Muscle of leg (tissue), 3 donors: ENCODE data around the gene SORL1-AS1.

Experiments
- DNase-seq: peaks from one replicate; pipeline ENCODE4 v3.0.0; 2013
- H3K27ac ChIP-seq: one replicate; pipeline ENCODE4 v1.5.1; 2013; ENCODE audit warnings: mild to moderate bottlenecking, low read length, control low read depth
- H3K27me3 ChIP-seq: one replicate; pipeline ENCODE4 v1.6.1; 2013; ENCODE audit warnings: low read length; ENCODE audit not compliant: control insufficient read depth, insufficient read depth
- H3K36me3 ChIP-seq: one replicate; pipeline ENCODE4 v1.6.1; 2013; ENCODE audit warnings: low read length; ENCODE audit not compliant: control insufficient read depth, insufficient read depth
- H3K4me1 ChIP-seq: one replicate; pipeline ENCODE4 v1.6.1; 2013; ENCODE audit warnings: low read length; ENCODE audit not compliant: control insufficient read depth, insufficient read depth
- H3K4me3 ChIP-seq: one replicate; pipeline ENCODE4 v1.5.1; 2013; ENCODE audit warnings: low read length, control low read depth
- H3K9me3 ChIP-seq: replicated peaks from 2 replicates; pipeline ENCODE4 v1.6.1; 2013; ENCODE audit warnings: low read depth, low read length; ENCODE audit not compliant: control insufficient read depth
- WGBS: methylation state at CpG from one replicate; pipeline ENCODE4 v1.1.5; 2013; ENCODE audit warnings: missing lambda C conversion rate; ENCODE audit not compliant: insufficient coverage; 5-methylcytosine and 5-hydroxymethylcytosine counted together

Gene SORL1-AS1

DNA sequence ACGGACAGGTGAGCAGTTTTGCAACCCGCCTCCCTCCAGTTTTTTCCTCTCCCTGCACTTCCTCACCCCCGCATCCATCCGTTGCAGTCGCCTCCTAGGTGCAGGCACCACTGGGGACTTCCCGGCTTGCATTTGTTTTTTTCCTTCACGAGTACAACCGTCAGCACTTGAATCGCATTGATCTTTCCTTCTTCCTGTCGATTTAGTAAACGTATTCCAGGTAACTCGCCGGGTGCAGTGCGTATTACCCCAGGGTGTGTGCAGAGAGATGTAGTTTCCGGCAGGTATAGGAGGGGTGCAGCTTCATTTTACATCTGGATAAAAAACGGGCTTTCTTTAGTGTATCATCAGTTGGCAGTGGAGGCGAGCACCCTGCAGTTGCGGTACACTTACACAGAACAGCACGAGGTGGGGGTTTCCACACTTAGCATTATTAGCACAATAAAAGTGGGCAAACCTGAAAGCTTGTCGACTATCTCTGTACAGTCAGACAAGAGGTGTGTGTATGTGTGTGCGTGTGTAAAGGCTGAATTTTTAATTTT lies at the start of gene SORL1-AS1:
TSS of gene SORL1-AS1 (minus strand) at position 359 of the 542 bp plus-strand sequence.
- no peak within 1 kb of the TSS for H3K27ac ChIP-seq
- WGBS: 0% methylated on average over 6 of the region's 21 CpGs
- peaks cover 10% of the 10 kb centered on the region for H3K4me1 ChIP-seq
- peaks cover 31% of the 10 kb centered on the region for H3K27me3 ChIP-seq
- DNase-seq: no peak
- H3K36me3 ChIP-seq: no peaks in the 10 kb centered on the region
- peak within 1 kb of the TSS; percentile 51 for H3K4me3 ChIP-seq
- H3K9me3 ChIP-seq: peaks cover 2% of the 10 kb centered on the region

DNA sequence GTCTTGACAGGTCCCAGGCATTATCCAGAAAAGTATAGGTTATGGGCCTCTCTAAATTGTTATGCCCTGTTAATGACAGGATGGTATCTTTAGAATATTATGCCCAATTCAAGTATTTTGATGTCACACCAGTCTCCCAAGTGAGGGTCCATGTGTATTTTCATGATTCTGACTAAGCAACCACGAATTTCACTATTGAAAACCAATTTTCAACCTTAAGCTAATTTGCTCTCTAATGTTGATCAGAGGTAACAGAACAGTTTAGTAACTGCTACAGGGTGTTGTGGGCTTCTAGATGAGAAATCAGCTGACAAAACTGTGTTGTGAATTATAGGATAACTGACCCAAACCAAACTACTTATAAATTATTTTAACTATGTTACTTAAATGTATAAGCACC lies 48.0 kb upstream of the SORL1-AS1 start:
- Histone ChIP-seq H3K36me3 (no peaks in the 10 kb centered on the region), H3K27me3 (no peaks in the 10 kb centered on the region), H3K27ac (no peak overlapping the region), H3K4me1 (no peaks in the 10 kb centered on the region), H3K4me3 (no peak overlapping the region), H3K9me3 (peaks cover 3% of the 10 kb centered on the region)
- no peak for DNase-seq
- WGBS: no CpG with 5 or more reads among the region's 1 CpG

DNA sequence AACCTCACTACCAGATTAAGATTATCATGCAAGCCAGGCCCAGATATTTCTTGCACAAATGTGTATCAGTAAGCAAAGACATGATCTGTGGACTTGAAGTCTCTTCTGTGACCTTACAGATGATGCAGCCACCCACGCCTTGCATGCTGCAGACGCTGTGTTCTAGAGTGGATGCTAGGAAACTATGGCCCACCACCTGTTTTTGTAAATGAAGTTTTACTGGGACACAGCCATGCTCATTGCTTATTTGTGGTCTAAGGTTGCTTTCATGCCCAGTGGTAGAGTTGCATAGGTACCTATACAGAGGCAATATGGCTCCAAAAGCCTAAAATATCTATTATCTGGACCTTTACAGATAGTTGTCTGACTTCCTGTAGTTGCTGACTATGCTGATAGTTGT lies 47.5 kb upstream of the SORL1-AS1 start:
- no peak overlapping the region for H3K4me3 ChIP-seq
- no peaks in the 10 kb centered on the region for H3K27me3 ChIP-seq
- no peak for DNase-seq
- H3K27ac ChIP-seq: no peak overlapping the region
- no peaks in the 10 kb centered on the region for H3K9me3 ChIP-seq
- no peaks in the 10 kb centered on the region for H3K4me1 ChIP-seq
- WGBS: no CpG with 5 or more reads among the region's 2 CpGs
- H3K36me3 ChIP-seq: no peaks in the 10 kb centered on the region

DNA sequence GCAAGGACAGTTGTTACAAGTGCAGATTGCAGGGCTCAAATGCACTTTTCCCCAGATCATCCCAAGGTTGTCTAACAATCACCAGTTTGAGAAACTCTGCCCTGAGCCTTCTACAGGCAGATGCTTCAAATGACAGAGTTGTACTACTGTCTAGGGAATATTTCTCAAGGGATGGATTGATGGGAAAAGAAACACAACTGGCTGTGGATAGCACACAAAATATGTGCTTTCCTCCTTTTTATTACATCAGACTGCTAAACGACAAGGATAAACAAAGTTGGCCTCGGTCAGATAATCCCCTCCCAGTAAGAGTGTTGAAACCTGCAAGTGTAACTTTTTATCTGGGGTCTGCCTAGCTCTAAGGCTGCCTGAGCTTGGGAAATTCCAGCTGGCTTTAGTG lies 46.6 kb upstream of the SORL1-AS1 start:
- Histone ChIP-seq H3K4me1 (no peaks in the 10 kb centered on the region), H3K4me3 (no peak overlapping the region), H3K36me3 (no peaks in the 10 kb centered on the region), H3K27me3 (no peaks in the 10 kb centered on the region), H3K27ac (no peak overlapping the region), H3K9me3 (no peaks in the 10 kb centered on the region)
- no CpG with 5 or more reads among the region's 2 CpGs for WGBS
- no peak for DNase-seq

DNA sequence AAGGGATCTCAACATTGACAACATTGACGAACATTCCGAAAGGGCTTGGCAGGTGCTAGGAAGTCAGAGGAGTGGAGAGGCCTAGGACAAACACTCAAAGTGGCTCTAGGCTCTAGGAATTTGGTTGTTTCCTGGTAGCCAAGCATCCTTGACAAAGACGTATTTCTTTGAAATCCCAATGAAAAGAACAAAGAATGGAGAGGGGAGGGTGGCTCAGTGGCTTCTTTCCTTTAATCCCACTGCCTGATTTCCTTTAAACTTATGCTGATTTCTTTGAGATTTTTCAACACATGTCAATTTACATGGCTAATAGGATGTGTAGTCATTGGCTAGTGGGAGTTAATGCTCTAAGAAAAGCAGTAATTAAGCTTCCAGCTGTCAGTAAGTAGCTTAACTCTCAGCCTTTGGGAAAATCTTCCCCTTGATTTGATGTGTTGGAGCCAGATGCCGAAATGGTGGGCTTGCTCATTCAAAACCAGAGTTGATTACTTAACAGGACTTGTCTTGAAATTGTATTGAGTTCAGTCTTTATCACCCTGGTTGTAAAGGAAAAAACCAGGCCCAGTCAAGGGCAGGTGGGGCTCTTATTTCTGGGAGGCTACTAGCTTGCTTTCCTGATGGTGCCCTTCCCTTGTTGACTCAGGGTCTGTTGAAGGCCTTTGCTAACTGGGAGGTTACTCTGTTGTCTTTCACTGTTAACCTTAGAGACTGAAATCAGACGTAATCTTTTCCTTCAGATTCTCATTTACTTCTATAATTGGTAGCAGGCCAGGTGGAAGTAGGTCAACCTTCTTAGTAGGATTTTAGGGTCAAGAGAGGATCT lies 44.6 kb upstream of the SORL1-AS1 start:
- Histone ChIP-seq H3K27me3 (no peaks in the 10 kb centered on the region), H3K27ac (no peak overlapping the region), H3K9me3 (no peaks in the 10 kb centered on the region), H3K4me1 (no peaks in the 10 kb centered on the region), H3K36me3 (no peaks in the 10 kb centered on the region), H3K4me3 (no peak overlapping the region)
- no peak for DNase-seq
- WGBS: 69% methylated on average over 3 of the region's 5 CpGs

DNA sequence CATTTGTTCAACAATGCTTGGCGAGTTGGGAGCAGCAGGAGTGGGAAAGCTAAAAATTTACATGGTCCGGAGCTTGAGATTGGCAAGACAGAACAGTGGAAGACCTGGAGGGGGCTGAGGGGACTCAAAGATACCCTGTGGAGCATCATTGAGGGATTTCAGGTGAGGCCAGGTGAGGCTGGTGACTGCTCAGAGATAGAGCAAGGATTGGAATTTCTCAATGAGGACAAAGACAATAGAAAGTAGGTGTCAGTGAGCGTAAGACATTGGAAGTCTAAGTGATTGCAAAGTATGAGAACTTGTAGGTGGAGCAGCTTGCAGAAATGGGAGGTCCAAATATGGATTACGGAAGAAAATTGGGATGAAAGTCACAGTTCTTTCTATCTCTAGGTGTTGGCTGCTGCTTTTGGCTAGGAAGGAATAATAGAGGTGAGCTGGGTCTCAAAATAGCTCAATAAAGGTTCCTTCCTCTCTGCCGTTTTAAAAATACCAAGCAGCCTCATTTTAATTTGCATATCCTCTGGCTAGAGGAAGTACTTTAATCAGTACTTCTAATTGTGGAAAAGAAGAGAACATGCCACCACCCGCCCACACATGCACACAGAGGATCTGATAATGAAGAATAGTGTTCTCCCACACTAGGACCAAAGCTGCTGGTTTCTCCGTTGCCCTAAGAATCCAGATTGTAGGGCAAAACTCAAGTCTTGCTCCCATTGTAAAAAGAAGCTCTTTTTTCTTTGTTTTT lies 41.8 kb upstream of the SORL1-AS1 start:
- WGBS: 93% methylated on average over 4 of the region's 7 CpGs
- no peak overlapping the region for H3K27ac ChIP-seq
- H3K27me3 ChIP-seq: no peaks in the 10 kb centered on the region
- DNase-seq: no peak
- no peaks in the 10 kb centered on the region for H3K4me1 ChIP-seq
- H3K4me3 ChIP-seq: no peak overlapping the region
- H3K9me3 ChIP-seq: no peaks in the 10 kb centered on the region
- H3K36me3 ChIP-seq: no peaks in the 10 kb centered on the region

DNA sequence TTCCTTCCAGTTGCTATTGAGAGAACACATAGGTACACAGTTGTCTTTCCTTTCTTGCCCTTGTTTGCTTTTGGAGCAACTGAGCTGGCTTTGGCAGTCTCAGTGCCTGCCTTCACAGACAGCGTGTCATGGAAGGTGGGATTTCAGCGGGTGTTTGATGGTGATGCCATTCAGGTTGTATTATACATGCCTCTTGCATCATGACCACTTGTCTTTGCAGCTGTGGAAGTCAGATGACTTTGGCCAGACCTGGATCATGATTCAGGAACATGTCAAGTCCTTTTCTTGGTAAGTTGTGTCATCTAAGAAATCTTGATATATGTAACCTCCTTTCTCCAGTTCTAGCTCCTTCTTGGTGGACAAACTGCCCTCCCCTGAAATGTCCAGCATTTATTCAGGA lies 37.1 kb upstream of the SORL1-AS1 start:
- WGBS: 100% methylated on average over 2 of the region's 2 CpGs
- Histone ChIP-seq H3K36me3 (no peaks in the 10 kb centered on the region), H3K27me3 (no peaks in the 10 kb centered on the region), H3K4me3 (no peak overlapping the region), H3K27ac (no peak overlapping the region), H3K9me3 (no peaks in the 10 kb centered on the region), H3K4me1 (no peaks in the 10 kb centered on the region)
- no peak for DNase-seq

DNA sequence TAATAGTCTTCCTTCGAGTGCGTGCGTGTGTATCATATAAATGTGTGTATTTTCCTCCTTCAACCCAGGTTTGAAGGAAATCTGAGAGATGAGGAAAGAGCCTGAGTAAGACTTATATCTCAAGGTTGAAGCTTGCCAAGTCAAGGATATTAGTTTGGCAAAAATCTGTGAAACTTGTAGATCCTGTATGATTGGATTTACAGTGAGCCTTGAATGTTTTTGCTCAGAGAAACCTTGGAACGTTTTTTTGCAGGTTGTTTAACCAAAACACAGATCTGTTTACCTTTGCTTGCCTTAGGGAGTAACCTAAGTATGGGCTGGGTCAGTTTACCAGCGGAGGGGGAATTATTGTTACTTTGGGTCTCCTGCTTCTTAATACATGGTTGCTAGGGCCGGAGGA lies 35.9 kb upstream of the SORL1-AS1 start:
- Histone ChIP-seq H3K4me3 (no peak overlapping the region), H3K27me3 (no peaks in the 10 kb centered on the region), H3K36me3 (no peaks in the 10 kb centered on the region), H3K4me1 (no peaks in the 10 kb centered on the region), H3K9me3 (no peaks in the 10 kb centered on the region), H3K27ac (no peak overlapping the region)
- DNase-seq: no peak
- WGBS: no CpG with 5 or more reads among the region's 6 CpGs

DNA sequence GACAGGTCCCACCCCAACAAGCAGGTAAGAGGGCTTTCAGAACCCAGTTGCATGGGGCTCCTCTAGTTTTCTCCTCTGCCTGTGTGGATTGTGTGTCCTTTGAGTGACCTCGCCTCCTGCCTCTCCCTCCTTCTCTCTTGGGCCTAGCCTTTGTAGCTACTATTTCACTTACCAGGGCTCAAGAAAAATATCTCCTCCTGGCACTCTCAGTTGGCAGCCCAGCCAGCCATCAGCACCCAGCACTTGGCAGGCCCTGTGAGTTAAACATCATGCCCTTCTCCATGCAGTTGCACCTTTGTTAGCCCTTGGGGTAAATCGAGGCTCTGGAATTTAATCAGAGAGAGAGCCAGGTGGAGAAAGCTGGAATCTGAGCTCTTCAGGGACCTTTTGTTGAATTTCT lies 35.4 kb upstream of the SORL1-AS1 start:
- Histone ChIP-seq H3K4me1 (no peaks in the 10 kb centered on the region), H3K9me3 (no peaks in the 10 kb centered on the region), H3K4me3 (no peak overlapping the region), H3K27ac (no peak overlapping the region), H3K36me3 (no peaks in the 10 kb centered on the region), H3K27me3 (no peaks in the 10 kb centered on the region)
- WGBS: 67% methylated on average over 1 of the region's 2 CpGs
- no peak for DNase-seq

DNA sequence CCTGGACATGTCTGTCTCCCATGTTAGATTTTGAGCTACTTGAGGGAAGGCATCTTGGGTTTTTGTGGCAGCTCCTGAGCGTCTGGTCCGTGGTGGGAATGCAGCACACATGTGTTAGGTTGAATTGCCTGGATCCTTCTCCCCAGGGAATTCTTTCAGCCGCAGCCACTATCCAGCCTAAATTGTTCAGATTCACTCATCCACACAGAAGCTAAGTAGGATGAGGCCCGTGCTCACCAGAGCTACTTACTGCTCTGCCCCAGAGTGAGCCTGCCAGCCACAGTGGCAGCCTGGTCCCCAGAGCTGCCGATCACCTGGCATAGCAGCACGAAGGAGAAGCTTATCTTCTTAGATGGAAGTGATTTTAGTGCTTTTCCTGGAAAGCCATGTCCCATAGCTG lies 34.4 kb upstream of the SORL1-AS1 start:
- H3K27me3 ChIP-seq: no peaks in the 10 kb centered on the region
- H3K27ac ChIP-seq: no peak overlapping the region
- no peaks in the 10 kb centered on the region for H3K36me3 ChIP-seq
- H3K9me3 ChIP-seq: no peaks in the 10 kb centered on the region
- H3K4me3 ChIP-seq: no peak overlapping the region
- DNase-seq: no peak
- peaks cover 3% of the 10 kb centered on the region for H3K4me1 ChIP-seq
- WGBS: 74% methylated on average over 3 of the region's 6 CpGs
